Sigmoid colon (tissue), 7 donors: Measurements from ENCODE around the gene TAP1. TPM values are rescaled to one million over a fixed set of nuclear protein-coding genes. Genes with fewer than 3 reads are reported as not detected.

Experiments used
- DNase-seq: peaks from one replicate; pipeline ENCODE4 v3.0.0-alpha.2; 2019
- H3K27ac ChIP-seq, 4 donors: fragments of 200-600 bp; sonication (generic); one replicate each; pipeline ENCODE4 v1.5.1; 2016 to 2019; ENCODE audit warnings: mild to moderate bottlenecking in 1 of 4
- H3K27me3 ChIP-seq, 3 donors: fragments of 200-600 bp; sonication (generic); one replicate each; pipeline ENCODE4 v1.5.1; 2019; ENCODE audit warnings: mild to moderate bottlenecking in 1 of 3
- H3K36me3 ChIP-seq, 4 donors: fragments of 200-600 bp; sonication (generic); one replicate each; pipeline ENCODE4 v1.5.1; 2016 to 2019
- H3K4me1 ChIP-seq, 4 donors: fragments of 200-600 bp; sonication (generic); one replicate each; pipeline ENCODE4 v1.5.1; 2017 to 2019
- H3K4me3 ChIP-seq, 4 donors: fragments of 200-600 bp; sonication (generic); one replicate each; pipeline ENCODE4 v1.5.1; 2017 to 2019; ENCODE audit warnings: mild to moderate bottlenecking in 2 of 4, moderate library complexity in 1 of 4
- H3K9me3 ChIP-seq, 4 donors: fragments of 200-600 bp in 3 of 4; sonication (generic) in 3 of 4; one replicate each; pipeline versions ENCODE4 v1.5.1 to v1.6.1; 2013 to 2019
- CTCF ChIP-seq, 4 experiments: fragments of 450-650 bp in 3 of 4; fragments of 200-600 bp in 1 of 4; IDR thresholded peaks; one replicate each; pipeline ENCODE4 v1.5.1; 2016 to 2019; ENCODE audit warnings: antibody characterized with exemption in 4 of 4, mild to moderate bottlenecking in 3 of 4, moderate library complexity in 2 of 4
- EP300 ChIP-seq, 4 donors: sonication (generic); formaldehyde crosslinking; IDR thresholded peaks; one replicate each; pipeline ENCODE4 v1.6.1; 2017; ENCODE audit warnings: antibody characterized with exemption in 4 of 4
- POLR2A ChIP-seq, 2 donors: fragments of 450-650 bp; IDR thresholded peaks; one replicate each; pipeline ENCODE4 v1.6.1; 2016; ENCODE audit warnings: antibody characterized with exemption in 2 of 2, mild to moderate bottlenecking in 2 of 2, moderate library complexity in 2 of 2
- POLR2AphosphoS5 ChIP-seq, 4 donors: sonication (generic); formaldehyde crosslinking; IDR thresholded peaks; one replicate each; pipeline ENCODE4 v1.6.1; 2017; ENCODE audit warnings: antibody characterized with exemption in 4 of 4
- WGBS, 2 donors: extraction: QIAGEN DNeasy Blood & Tissue Kit; methylation state at CpG; one replicate each; pipeline ENCODE4 v1.1.7; 2013; 5-methylcytosine and 5-hydroxymethylcytosine counted together
- intact Hi-C: fragments of 100-400 bp; cut with DNase I; formaldehyde crosslinking; loops from one replicate; pipeline ENCODE4 v1.15.1; 2023
- polyA plus RNA-seq, 3 donors: library from polyadenylated mRNA; stranded (reverse); fragments of 200-250 nt; gene quantifications; one replicate each; pipeline ENCODE4 v1.2.3, GENCODE V29; 2013
- total RNA-seq, 4 donors: library from RNA; depleted of rRNA; stranded (reverse); fragments of >200 nt; gene quantifications; one replicate each; pipeline ENCODE4 v1.1.0, GENCODE V29; 2016
- donor health status: healthy with polysubstance abuse.
- donor health status: Bipolar disorder and iron deficiency.
- donor health status: healthy.

The TAP1 gene
- total and polyA plus RNA-seq, 7 donors, result 11.4 to 211 (median 23.5) TPM

GRCh38 chr6:32847795-32848194 lies 5.7 kb downstream of the TAP1 start:
- peaks cover 0 to 33% (median 27%) of the 10 kb centered on the region in 4 donors for H3K4me1 ChIP-seq
- no peaks in the 10 kb centered on the region for H3K27me3 ChIP-seq
- no peaks in the 10 kb centered on the region for H3K9me3 ChIP-seq
- 91 to 94% methylated on average over 8 of the region's 8 CpGs for WGBS, 2 donors
- H3K27ac ChIP-seq, result no peak overlapping the region
- peaks cover 20 to 64% (median 40%) of the 10 kb centered on the region in 4 donors for H3K36me3 ChIP-seq
- TF ChIP-seq POLR2AphosphoS5 (IDR thresholded peaks at IDR 0.05), result no peak
- no peak for TF ChIP-seq EP300 (IDR thresholded peaks at IDR 0.05)
- TF ChIP-seq CTCF (IDR thresholded peaks at IDR 0.05), result no peak
- no peak for TF ChIP-seq POLR2A (IDR thresholded peaks at IDR 0.05)
- H3K4me3 ChIP-seq, result no peak overlapping the region
- intact Hi-C loops, result no loop called here
- DNase-seq, result peak; percentile 34

- Histone ChIP-seq H3K36me3 (peaks cover 20 to 70% (median 40%) of the 10 kb centered on the region in 4 donors), H3K27me3 (no peaks in the 10 kb centered on the region), H3K4me1 (peaks cover 0 to 34% (median 27%) of the 10 kb centered on the region in 4 donors), H3K4me3 (no peak overlapping the region), H3K27ac (no peak overlapping the region), H3K9me3 (no peaks in the 10 kb centered on the region)
- intact Hi-C loops, result no loop called here
- TF ChIP-seq POLR2A (IDR thresholded peaks at IDR 0.05) (no peak), EP300 (IDR thresholded peaks at IDR 0.05) (no peak), POLR2AphosphoS5 (IDR thresholded peaks at IDR 0.05) (no peak), CTCF (IDR thresholded peaks at IDR 0.05) (no peak)
- WGBS, 2 donors, result 92 to 94% methylated on average over 10 of the region's 10 CpGs
- no peak for DNase-seq
Measured at GRCh38 chr6:32847004-32847403, 6.5 kb downstream of the TAP1 start.

- intact Hi-C loops, result no loop called here
- DNase-seq, result peak; percentile 57
- H3K27ac ChIP-seq, result peak overlapping the region in 3 of 4 donors; percentile 88 to 91 (median 89)
- peak overlapping the region in 2 of 4 donors; percentile 68 to 71 for H3K4me3 ChIP-seq
- TF ChIP-seq POLR2AphosphoS5 (IDR thresholded peaks at IDR 0.05) (no peak), POLR2A (IDR thresholded peaks at IDR 0.05) (no peak), CTCF (IDR thresholded peaks at IDR 0.05) (no peak), EP300 (IDR thresholded peaks at IDR 0.05) (no peak)
- no peaks in the 10 kb centered on the region for H3K9me3 ChIP-seq
- peaks cover 20 to 71% (median 34%) of the 10 kb centered on the region in 4 donors for H3K36me3 ChIP-seq
- WGBS, 2 donors, result 52 to 78% methylated on average over 10 of the region's 10 CpGs
- peaks cover 0 to 23% (median 20%) of the 10 kb centered on the region in 4 donors for H3K4me1 ChIP-seq
- H3K27me3 ChIP-seq, result no peaks in the 10 kb centered on the region
Measured at GRCh38 chr6:32845384-32845884, 8.1 kb downstream of the TAP1 start.

GRCh38 chr6:32844839-32845383 lies 8.6 kb downstream of the TAP1 start:
- 12 to 13% methylated on average over 19 of the region's 19 CpGs for WGBS, 2 donors
- intact Hi-C loops, result loop anchor here (1.0 kb wide), 1 partner anchor 9 kb away; the partner anchor contains the start of gene PSMB9
- Histone ChIP-seq H3K36me3 (peaks cover 16 to 71% (median 31%) of the 10 kb centered on the region in 4 donors), H3K4me3 (peak overlapping the region; percentile 68 to 80 (median 72)), H3K27ac (peak overlapping the region; percentile 88 to 94 (median 90)), H3K27me3 (no peaks in the 10 kb centered on the region), H3K4me1 (peaks cover 0 to 23% (median 20%) of the 10 kb centered on the region in 4 donors), H3K9me3 (no peaks in the 10 kb centered on the region)
- DNase-seq, result no peak
- TF ChIP-seq CTCF (IDR thresholded peaks at IDR 0.05), result no peak
- no peak for TF ChIP-seq POLR2A (IDR thresholded peaks at IDR 0.05)
- no peak for TF ChIP-seq POLR2AphosphoS5 (IDR thresholded peaks at IDR 0.05)
- TF ChIP-seq EP300 (IDR thresholded peaks at IDR 0.05), result no peak
